Measurements from ENCODE around the gene CCDC134.

The CCDC134 gene

GRCh38 chr22:41800348-41801146 is at the start of gene CCDC134:
Gene CCDC134 (plus strand): TSS chr22:41800679. CDS start chr22:41808891, 8,212 bp downstream.
- DNase-seq = peak; percentile 76

GRCh38 chr22:41752011-41752970 is 48.2 kb upstream of the CCDC134 start:
- DNase-seq = no peak

- no peak for DNase-seq
Observed at GRCh38 chr22:41753984-41754383, 46.5 kb upstream of the CCDC134 start.

GRCh38 chr22:41757502-41757901 is 43.0 kb upstream of the CCDC134 start:
- DNase-seq = no peak

- no peak for DNase-seq
Observed at GRCh38 chr22:41758231-41758630, 42.2 kb upstream of the CCDC134 start.

GRCh38 chr22:41762980-41763779 is 37.3 kb upstream of the CCDC134 start:
- no peak for DNase-seq

- peak; percentile 13 for DNase-seq
Observed at GRCh38 chr22:41766476-41766875, 34.0 kb upstream of the CCDC134 start.

GRCh38 chr22:41768430-41768829 is 32.0 kb upstream of the CCDC134 start:
- DNase-seq = peak; percentile 95

GRCh38 chr22:41770715-41771468 is 29.6 kb upstream of the CCDC134 start:
- DNase-seq = no peak

- no peak for DNase-seq
Observed at GRCh38 chr22:41772198-41772597, 28.3 kb upstream of the CCDC134 start.

- DNase-seq = peak; percentile 26
Observed at GRCh38 chr22:41772645-41773044, 27.8 kb upstream of the CCDC134 start.

- DNase-seq = no peak
Observed at GRCh38 chr22:41775338-41775737, 25.1 kb upstream of the CCDC134 start.

- peak; percentile 36 for DNase-seq
Observed at GRCh38 chr22:41775976-41776375, 24.5 kb upstream of the CCDC134 start.

- DNase-seq = no peak
Observed at GRCh38 chr22:41776381-41776780, 24.1 kb upstream of the CCDC134 start.

GRCh38 chr22:41777749-41778425 is 22.6 kb upstream of the CCDC134 start:
- DNase-seq = no peak

- no peak for DNase-seq
Observed at GRCh38 chr22:41779929-41780505, 20.5 kb upstream of the CCDC134 start.

- DNase-seq = no peak
Observed at GRCh38 chr22:41780746-41781505, 19.6 kb upstream of the CCDC134 start.

GRCh38 chr22:41781507-41781906 is 19.0 kb upstream of the CCDC134 start:
- DNase-seq = no peak

- no peak for DNase-seq
Observed at GRCh38 chr22:41782316-41782715, 18.2 kb upstream of the CCDC134 start.

GRCh38 chr22:41782751-41783150 is 17.7 kb upstream of the CCDC134 start:
- DNase-seq = no peak
